ENCODE results near the gene GIPC1.
"Not testable (repeated sequence)": the region's sequence is repeated elsewhere in the genome, so short reads cannot be mapped to it uniquely, and the experiment has no call there.

GIPC1 gene

DNA sequence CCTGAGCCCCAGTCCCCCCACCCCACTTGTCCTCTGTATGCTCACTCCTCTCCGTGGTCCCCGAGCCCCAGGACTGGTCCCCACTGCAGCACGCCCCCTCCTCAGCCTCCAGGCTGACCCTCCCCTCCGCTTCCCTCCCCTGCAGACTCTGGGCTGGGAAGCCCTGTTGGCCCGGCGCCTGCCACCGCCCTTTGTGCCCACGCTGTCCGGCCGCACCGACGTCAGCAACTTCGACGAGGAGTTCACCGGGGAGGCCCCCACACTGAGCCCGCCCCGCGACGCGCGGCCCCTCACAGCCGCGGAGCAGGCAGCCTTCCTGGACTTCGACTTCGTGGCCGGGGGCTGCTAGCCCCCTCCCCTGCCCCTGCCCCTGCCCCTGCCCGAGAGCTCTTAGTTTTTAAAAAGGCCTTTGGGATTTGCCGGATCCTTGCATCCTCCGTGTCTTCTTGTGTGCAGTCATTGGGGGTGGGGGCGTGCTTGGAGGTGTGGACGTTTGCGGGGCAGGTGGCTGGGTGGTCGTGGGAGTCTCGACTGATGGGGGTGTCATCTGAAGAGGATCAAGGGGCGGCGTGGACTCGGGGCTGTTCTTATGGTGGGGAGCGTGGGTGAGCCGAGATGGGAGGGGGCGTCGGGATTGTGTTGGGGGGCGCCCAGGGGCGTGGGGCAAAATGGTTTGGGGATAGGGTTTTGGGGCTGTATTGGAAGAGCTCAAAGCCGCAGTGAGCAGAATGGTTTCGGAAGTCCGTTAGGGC is 24.3 kb downstream of the GIPC1 start:
- DNase-seq (ENCODE audit: low read depth in 2 of 2) = no peak

- no peak for DNase-seq (ENCODE audit: low read depth in 2 of 2)
Measured at GRCh38 chr19:14470031-14470876, 25.7 kb downstream of the GIPC1 start.

- DNase-seq (ENCODE audit: low read depth in 2 of 2) = no peak
Measured at GRCh38 chr19:14467816-14468215, 28.1 kb downstream of the GIPC1 start.

- DNase-seq (ENCODE audit: low read depth in 2 of 2) = no peak
Measured at GRCh38 chr19:14467391-14467790, 28.5 kb downstream of the GIPC1 start.

DNA sequence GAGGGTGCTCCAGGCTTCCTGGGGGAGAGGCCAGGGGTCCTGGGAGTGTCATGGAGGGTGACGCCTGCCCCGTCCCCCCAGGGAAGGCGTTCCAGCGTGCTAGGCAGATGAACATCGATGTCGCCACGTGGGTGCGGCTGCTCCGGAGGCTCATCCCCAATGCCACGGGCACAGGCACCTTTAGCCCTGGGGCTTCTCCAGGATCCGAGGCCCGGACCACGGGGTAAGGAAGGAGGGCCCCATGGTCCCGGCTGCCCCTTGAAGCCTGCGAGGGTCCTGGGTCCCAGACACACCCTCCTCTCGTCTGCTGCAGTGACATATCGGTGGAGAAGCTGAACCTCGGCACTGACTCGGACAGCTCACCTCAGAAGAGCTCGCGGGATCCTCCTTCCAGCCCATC is 32.2 kb downstream of the GIPC1 start:
- no peak for DNase-seq (ENCODE audit: low read depth in 2 of 2)

- not testable (repeated sequence) for DNase-seq (ENCODE audit: low read depth in 2 of 2)
Measured at GRCh38 chr19:14462401-14462800, 33.5 kb downstream of the GIPC1 start.

GRCh38 chr19:14460935-14461334 is 35.0 kb downstream of the GIPC1 start:
- DNase-seq (ENCODE audit: low read depth in 2 of 2) = no peak

DNA sequence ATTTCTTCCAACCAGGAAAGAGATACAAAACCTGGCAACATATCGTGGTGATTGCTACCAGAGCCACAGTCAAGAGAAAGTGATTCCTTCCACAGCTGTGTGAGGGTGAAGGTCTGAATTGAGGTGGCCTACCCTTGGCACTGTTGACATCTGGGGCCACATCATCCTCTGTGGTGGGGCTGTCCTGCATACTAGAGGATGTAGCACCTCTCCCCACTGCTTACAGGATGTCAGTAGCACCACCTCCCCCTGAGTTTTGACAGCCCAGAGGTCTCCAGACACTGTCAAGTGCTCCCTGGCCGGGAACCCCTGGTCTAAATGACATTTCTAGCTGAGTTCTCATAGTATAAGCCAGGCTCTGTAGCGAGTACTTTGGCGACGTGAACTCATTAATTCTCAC is 36.2 kb downstream of the GIPC1 start:
- no peak for DNase-seq (ENCODE audit: low read depth in 2 of 2)

GRCh38 chr19:14452303-14452702 is 43.6 kb downstream of the GIPC1 start:
- DNase-seq (ENCODE audit: low read depth in 2 of 2) = not testable (repeated sequence)

DNA sequence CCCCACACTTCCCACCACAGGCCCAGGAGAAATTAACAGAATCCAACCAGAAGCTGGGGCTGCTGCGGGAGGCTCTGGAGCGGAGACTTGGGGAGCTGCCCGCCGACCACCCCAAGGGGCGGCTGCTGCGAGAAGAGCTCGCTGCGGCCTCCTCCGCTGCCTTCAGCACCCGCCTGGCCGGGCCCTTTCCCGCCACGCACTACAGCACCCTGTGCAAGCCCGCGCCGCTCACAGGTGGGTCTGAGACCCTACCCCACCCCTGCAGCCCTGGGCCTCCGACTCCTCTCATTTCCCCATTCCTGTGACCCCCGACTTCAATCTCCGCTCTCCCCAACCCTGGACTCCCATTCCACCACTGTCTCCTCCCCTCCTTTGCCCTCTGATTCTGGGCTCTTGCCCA is 45.1 kb downstream of the GIPC1 start:
- no peak for DNase-seq (ENCODE audit: low read depth in 2 of 2)

GRCh38 chr19:14450168-14450874 is 45.6 kb downstream of the GIPC1 start:
- DNase-seq (ENCODE audit: low read depth in 2 of 2) = no peak

DNA sequence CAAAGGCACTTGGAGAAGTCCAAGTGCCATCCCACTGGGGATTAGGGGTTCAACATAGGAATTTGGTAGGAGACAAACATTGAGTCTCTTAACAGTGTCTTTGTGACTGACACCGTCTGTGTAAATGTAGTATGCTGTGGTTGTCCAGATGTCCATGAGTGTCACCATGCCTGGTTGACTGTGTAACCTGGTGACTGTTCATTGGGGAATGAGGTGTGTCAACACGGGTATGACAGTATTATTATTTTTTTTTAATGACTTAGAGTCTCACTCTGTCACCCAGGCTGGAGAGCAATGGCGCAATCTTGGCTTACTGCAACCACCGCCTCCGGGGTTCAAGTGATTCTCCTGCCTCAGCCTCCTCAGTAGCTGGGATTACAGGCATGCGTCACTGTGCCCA is 46.6 kb downstream of the GIPC1 start:
- DNase-seq (ENCODE audit: low read depth in 2 of 2) = no peak

DNA sequence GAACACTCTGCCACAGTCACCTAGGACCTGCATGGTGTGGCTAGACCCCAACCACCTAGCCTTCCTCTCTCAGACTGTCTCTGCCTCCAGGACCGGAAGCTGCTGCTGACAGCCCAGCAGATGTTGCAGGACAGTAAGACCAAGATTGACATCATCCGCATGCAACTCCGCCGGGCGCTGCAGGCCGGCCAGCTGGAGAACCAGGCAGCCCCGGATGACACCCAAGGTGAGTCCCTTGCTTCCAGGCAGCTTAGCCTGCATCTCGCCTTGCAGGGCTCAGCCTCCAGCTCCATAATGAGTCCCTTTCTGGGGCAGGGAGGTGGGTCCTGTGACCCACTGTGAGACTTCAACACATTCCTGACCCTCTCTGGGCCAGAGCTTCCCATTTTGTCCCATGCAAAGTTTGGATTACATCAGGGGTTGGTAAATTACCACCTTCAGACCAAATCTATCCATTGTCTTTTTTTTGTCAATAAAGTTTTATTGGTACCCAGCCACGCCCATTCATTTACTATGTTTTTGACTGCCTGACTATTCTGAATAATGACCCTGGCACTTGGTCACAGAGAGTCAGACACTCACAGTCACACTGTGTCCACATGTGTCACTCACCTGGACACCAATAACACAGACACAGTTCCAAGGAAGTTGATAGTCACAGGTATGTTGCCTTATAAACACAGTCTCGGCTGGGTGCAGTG is 49.4 kb downstream of the GIPC1 start:
- DNase-seq (ENCODE audit: low read depth in 2 of 2) = no peak

GRCh38 chr19:14443632-14444216 is 52.2 kb downstream of the GIPC1 start:
- DNase-seq (ENCODE audit: low read depth in 2 of 2) = no peak

- DNase-seq (ENCODE audit: low read depth in 2 of 2) = no peak
Measured at GRCh38 chr19:14442891-14443631, 52.9 kb downstream of the GIPC1 start.

DNA sequence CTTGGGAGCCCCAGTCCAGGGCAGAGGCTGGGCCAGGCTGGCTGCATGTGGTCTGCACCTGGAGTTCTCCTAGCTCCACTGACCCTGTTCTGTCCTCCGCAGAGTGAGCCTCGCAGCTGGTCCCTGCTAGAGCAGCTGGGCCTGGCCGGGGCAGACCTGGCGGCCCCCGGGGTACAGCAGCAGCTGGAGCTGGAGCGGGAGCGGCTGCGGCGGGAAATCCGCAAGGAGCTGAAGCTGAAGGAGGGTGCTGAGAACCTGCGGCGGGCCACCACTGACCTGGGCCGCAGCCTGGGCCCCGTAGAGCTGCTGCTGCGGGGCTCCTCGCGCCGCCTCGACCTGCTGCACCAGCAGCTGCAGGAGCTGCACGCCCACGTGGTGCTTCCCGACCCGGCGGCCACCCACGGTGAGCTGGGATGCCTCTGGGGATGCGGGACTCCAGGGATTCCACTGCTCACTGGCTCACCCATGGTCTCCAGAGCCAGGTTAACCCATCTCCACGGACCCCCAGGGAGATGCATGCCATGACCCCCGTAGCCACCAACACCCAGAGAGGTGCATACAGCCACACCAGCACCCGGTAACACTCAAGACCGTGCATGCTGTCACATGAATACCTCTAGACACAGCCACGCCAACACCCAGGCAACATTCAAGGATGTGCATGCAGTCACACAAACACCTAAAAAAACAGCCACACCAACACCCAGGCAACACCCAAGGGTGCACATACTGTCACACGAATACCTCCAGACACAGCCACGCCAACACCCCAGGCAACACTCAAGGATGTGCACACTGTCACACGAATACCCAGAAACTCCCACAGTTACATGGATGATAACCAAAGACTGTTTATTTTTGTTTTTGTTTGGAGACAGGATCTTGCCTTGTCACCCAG is 54.6 kb downstream of the GIPC1 start:
- DNase-seq (ENCODE audit: low read depth in 2 of 2) = no peak

GRCh38 chr19:14440049-14440448 is 55.9 kb downstream of the GIPC1 start:
- no peak for DNase-seq (ENCODE audit: low read depth in 2 of 2)

DNA sequence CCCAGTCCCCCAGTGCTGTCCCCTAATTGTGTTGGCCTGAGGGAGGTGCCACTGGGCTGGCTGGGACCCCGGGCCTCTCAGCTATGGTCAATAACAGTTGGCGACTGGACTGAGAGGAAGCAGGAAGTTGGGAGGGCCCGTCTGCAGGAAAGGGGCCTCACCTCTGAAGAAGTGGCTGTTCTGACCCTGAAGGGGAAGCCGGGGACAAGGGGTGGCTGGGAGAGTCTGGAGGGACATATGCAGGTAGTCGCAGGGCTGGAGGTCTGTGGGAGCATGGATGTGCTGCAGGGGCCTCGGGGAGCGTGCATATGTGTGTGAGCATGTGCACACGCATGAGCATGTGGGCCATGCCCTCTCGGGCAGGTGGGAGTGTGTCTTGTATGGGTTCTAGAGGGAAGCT is 56.9 kb downstream of the GIPC1 start:
- no peak for DNase-seq (ENCODE audit: low read depth in 2 of 2)

DNA sequence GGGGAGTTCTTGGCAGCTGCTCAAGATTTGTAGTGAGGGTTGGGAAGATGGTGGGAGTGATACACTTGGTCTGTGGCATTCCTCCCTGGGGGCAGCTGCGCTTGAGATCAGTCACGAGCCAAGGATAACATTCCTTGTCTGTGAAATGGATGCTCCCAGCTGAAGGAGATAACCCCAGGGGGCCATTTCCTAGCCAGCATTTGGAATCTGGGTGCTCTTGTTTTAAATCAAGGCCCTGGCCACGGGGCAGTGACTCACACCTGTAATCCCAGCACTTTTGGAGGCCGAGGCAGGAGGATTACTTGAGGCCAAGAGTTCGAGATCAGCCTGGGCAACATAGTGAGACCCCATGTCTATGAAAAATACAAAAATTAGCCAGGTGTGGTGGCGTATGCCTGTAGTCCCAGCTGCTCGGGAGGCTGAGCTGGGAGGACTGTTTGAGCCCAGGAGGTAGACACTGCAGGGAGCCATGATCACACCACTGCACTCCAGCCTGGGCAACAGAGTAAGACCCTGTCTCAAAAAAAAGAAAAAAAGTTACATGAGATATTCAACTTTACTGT is 58.3 kb downstream of the GIPC1 start:
- no peak for DNase-seq (ENCODE audit: low read depth in 2 of 2)
